Neural progenitor cell (in vitro differentiated cells): ENCODE measurements around the gene TENT5C. TPM values are rescaled to one million over a fixed set of nuclear protein-coding genes. Genes with fewer than 3 reads are reported as not detected.

ENCODE experiments used
- DNase-seq: peaks from one replicate; pipeline ENCODE4 v3.0.0-alpha.2; 2016; ENCODE audit warnings: low spot score
- H2AFZ ChIP-seq: fragments of 200-600 bp; sonication (generic); replicated peaks from 2 replicates; pipeline ENCODE4 v1.6.1; 2016; ENCODE audit warnings: antibody characterized with exemption
- H3F3A ChIP-seq: fragments of 200-600 bp; sonication (generic); 2 replicates; pipeline ENCODE4 v1.6.1; 2016; ENCODE audit warnings: antibody characterized with exemption, low read depth
- H3K27ac ChIP-seq: fragments of 200-600 bp; sonication (generic); 2 replicates; pipeline ENCODE4 v1.5.1; 2016; ENCODE audit warnings: mild to moderate bottlenecking
- H3K27me3 ChIP-seq: fragments of 200-600 bp; sonication (generic); 2 replicates; pipeline ENCODE4 v1.6.1; 2016; ENCODE audit warnings: mild to moderate bottlenecking, moderate library complexity
- H3K36me3 ChIP-seq: fragments of 200-600 bp; sonication (generic); 2 replicates; pipeline ENCODE4 v1.5.1; 2016
- H3K4me1 ChIP-seq: fragments of 200-600 bp; sonication (generic); 2 replicates; pipeline ENCODE4 v1.6.1; 2016; ENCODE audit warnings: mixed run types
- H3K4me2 ChIP-seq: fragments of 200-600 bp; sonication (generic); 2 replicates; pipeline ENCODE4 v1.6.1; 2016
- H3K4me3 ChIP-seq: fragments of 200-600 bp; sonication (generic); 2 replicates; pipeline ENCODE4 v1.5.1; 2016
- H3K79me2 ChIP-seq: fragments of 200-600 bp; sonication (generic); 2 replicates; pipeline ENCODE4 v1.6.1; 2016; ENCODE audit warnings: low read depth
- H3K9ac ChIP-seq: fragments of 200-600 bp; sonication (generic); 2 replicates; pipeline ENCODE4 v1.6.1; 2016
- H3K9me3 ChIP-seq: fragments of 200-600 bp; sonication (generic); 2 replicates; pipeline ENCODE4 v1.5.1; 2016; ENCODE audit warnings: low read depth
- H4K20me1 ChIP-seq: fragments of 200-600 bp; sonication (generic); 2 replicates; pipeline ENCODE4 v1.6.1; 2016; ENCODE audit warnings: low read depth
- H3K27ac Mint-ChIP-seq: 3 replicates; pipeline ENCODE4 v1.8.0; 2021; ENCODE audit warnings: mixed read lengths
- H3K27me3 Mint-ChIP-seq: 2 replicates; pipeline ENCODE4 v1.8.0; 2022; ENCODE audit warnings: low read depth, mild to moderate bottlenecking, inconsistent platforms, moderate library complexity, mixed read lengths; ENCODE audit not compliant: insufficient read depth
- H3K36me3 Mint-ChIP-seq: 3 replicates; pipeline ENCODE4 v1.8.0; 2021; ENCODE audit warnings: mixed read lengths
- H3K4me1 Mint-ChIP-seq: 3 replicates; pipeline ENCODE4 v1.8.0; 2021; ENCODE audit warnings: mixed read lengths
- H3K4me3 Mint-ChIP-seq: 3 replicates; pipeline ENCODE4 v1.8.0; 2021; ENCODE audit warnings: mild to moderate bottlenecking, moderate library complexity, mixed read lengths
- H3K9me3 Mint-ChIP-seq: 3 replicates; pipeline ENCODE4 v1.8.0; 2020; ENCODE audit warnings: mixed read lengths
- CTCF ChIP-seq: fragments of 200-600 bp; sonication (generic); IDR thresholded peaks from 2 replicates; pipeline ENCODE4 v1.5.1; 2017; ENCODE audit warnings: antibody characterized with exemption, mild to moderate bottlenecking
- EZH2 ChIP-seq: fragments of 200-600 bp; sonication (generic); IDR thresholded peaks from 2 replicates; pipeline ENCODE4 v1.6.1; 2017; ENCODE audit warnings: antibody characterized with exemption, mild to moderate bottlenecking, moderate library complexity
- EZH2phosphoT487 ChIP-seq: fragments of 200-600 bp; sonication (generic); IDR thresholded peaks from 2 replicates; pipeline ENCODE4 v1.6.1; 2017; ENCODE audit warnings: antibody characterized with exemption
- total RNA-seq: library from RNA; depleted of rRNA; stranded (reverse); fragments of >200 nt; gene quantifications from 2 replicates; pipeline ENCODE4 v1.2.3, GENCODE V29; 2015; ENCODE audit warnings: low replicate concordance

The TENT5C gene
- total RNA-seq, 1 donor from 2014 or later = 0.39 TPM

GRCh38 chr1:117559139-117559538 lies 46.7 kb upstream of the TENT5C start:
- H3K27ac Mint-ChIP-seq = no peak overlapping the region

GRCh38 chr1:117559985-117560384 lies 45.9 kb upstream of the TENT5C start:
- H3K4me1 ChIP-seq = no peaks in the 10 kb centered on the region
- no peaks in the 10 kb centered on the region for H3F3A ChIP-seq
- Mint-ChIP-seq H3K4me3 (no peak overlapping the region), H3K4me1 (no peaks in the 10 kb centered on the region), H3K9me3 (peaks cover 2% of the 10 kb centered on the region), H3K27ac (no peak overlapping the region), H3K36me3 (no peaks in the 10 kb centered on the region), H3K27me3 (peaks cover 4% of the 10 kb centered on the region)
- H3K9me3 ChIP-seq = no peaks in the 10 kb centered on the region
- H3K4me3 ChIP-seq = no peak overlapping the region
- H3K79me2 ChIP-seq = no peaks in the 10 kb centered on the region
- DNase-seq = no peak
- H3K4me2 ChIP-seq = no peak overlapping the region
- H4K20me1 ChIP-seq = no peaks in the 10 kb centered on the region
- H3K27ac ChIP-seq = no peak overlapping the region
- no peaks in the 10 kb centered on the region for H3K27me3 ChIP-seq
- no peaks in the 10 kb centered on the region for H3K36me3 ChIP-seq
- no peak overlapping the region for H2AFZ ChIP-seq
- H3K9ac ChIP-seq = no peak overlapping the region
- no peak for TF ChIP-seq EZH2phosphoT487
- TF ChIP-seq CTCF = no peak
- TF ChIP-seq EZH2 = no peak

More at GRCh38 chr1:117559139-117559538, 46.7 kb upstream of the TENT5C start:
- no peaks in the 10 kb centered on the region for H3K27me3 ChIP-seq
- DNase-seq = no peak
- H3K9ac ChIP-seq = no peak overlapping the region
- H3K27me3 Mint-ChIP-seq = peaks cover 2% of the 10 kb centered on the region
- no peaks in the 10 kb centered on the region for H3K4me1 Mint-ChIP-seq
- H3K9me3 ChIP-seq = no peaks in the 10 kb centered on the region
- H3K4me1 ChIP-seq = no peaks in the 10 kb centered on the region
- no peak for TF ChIP-seq CTCF
- TF ChIP-seq EZH2phosphoT487 = no peak
- no peak for TF ChIP-seq EZH2
- H3K4me3 Mint-ChIP-seq = no peak overlapping the region
- no peaks in the 10 kb centered on the region for H3K36me3 Mint-ChIP-seq
- no peak overlapping the region for H3K4me2 ChIP-seq
- H3F3A ChIP-seq = no peaks in the 10 kb centered on the region
- H3K79me2 ChIP-seq = no peaks in the 10 kb centered on the region
- no peaks in the 10 kb centered on the region for H4K20me1 ChIP-seq
- no peak overlapping the region for H3K27ac ChIP-seq
- no peak overlapping the region for H3K4me3 ChIP-seq
- no peak overlapping the region for H2AFZ ChIP-seq
- H3K9me3 Mint-ChIP-seq = peaks cover 4% of the 10 kb centered on the region
- no peaks in the 10 kb centered on the region for H3K36me3 ChIP-seq

- Histone ChIP-seq H2AFZ (no peak overlapping the region), H3K79me2 (no peaks in the 10 kb centered on the region), H3F3A (no peaks in the 10 kb centered on the region), H3K4me2 (no peak overlapping the region), H3K9ac (no peak overlapping the region), H3K27me3 (no peaks in the 10 kb centered on the region), H3K4me1 (peaks cover 4% of the 10 kb centered on the region), H3K36me3 (no peaks in the 10 kb centered on the region), H3K9me3 (no peaks in the 10 kb centered on the region), H3K27ac (no peak overlapping the region), H3K4me3 (no peak overlapping the region), H4K20me1 (no peaks in the 10 kb centered on the region)
- H3K9me3 Mint-ChIP-seq = peaks cover 2% of the 10 kb centered on the region
- TF ChIP-seq EZH2phosphoT487 = no peak
- no peak for TF ChIP-seq EZH2
- TF ChIP-seq CTCF = no peak
- peaks cover 6% of the 10 kb centered on the region for H3K27me3 Mint-ChIP-seq
- H3K4me1 Mint-ChIP-seq = no peaks in the 10 kb centered on the region
- no peak overlapping the region for H3K27ac Mint-ChIP-seq
- no peak overlapping the region for H3K4me3 Mint-ChIP-seq
- H3K36me3 Mint-ChIP-seq = no peaks in the 10 kb centered on the region
- no peak for DNase-seq
Observed at GRCh38 chr1:117561071-117561470, 44.8 kb upstream of the TENT5C start.
